NOMO-1 treated with dmso at 0.1 percent for 144 hours (cell line): ENCODE measurements around the gene RFC4.
A peak's percentile ranks its signal among the peaks of the same experiment; 100 is the strongest.
"Not testable (repeated sequence)": the region's sequence is repeated elsewhere in the genome, so short reads cannot be mapped to it uniquely, and the experiment has no call there.

Experiments used
- DNase-seq: peaks from one replicate; lab custom pipeline; 2025; ENCODE audit not compliant: unreplicated experiment; lab: John Stamatoyannopoulos, UW

The RFC4 gene

DNA sequence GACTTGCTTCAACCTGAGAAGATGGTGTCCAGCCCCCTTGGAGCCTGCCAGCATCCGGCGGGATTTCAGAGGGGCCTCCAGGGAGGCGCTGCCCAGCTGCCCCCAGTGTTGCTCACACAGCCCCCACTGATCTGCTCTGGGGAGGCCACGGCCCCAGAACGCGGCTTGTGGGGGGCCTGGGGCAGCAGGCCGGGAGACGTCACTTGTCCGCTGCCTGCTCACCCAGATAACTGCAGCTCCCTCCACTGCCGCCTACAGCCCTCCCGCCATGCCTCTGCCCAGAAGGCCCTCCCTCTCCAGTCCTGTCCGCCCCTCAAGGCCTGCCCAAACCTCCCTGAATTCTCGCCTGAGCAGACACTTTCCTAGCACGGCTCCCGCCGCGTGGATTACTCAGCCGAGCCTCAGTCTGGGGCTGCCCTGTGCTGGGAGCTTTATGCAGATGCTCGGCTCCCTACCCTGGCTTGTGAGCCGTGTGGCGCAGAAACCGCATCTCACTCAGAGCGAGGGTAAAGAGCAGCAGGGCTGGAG, 19.1 kb upstream of the RFC4 start:
- DNase-seq = no peak

DNA sequence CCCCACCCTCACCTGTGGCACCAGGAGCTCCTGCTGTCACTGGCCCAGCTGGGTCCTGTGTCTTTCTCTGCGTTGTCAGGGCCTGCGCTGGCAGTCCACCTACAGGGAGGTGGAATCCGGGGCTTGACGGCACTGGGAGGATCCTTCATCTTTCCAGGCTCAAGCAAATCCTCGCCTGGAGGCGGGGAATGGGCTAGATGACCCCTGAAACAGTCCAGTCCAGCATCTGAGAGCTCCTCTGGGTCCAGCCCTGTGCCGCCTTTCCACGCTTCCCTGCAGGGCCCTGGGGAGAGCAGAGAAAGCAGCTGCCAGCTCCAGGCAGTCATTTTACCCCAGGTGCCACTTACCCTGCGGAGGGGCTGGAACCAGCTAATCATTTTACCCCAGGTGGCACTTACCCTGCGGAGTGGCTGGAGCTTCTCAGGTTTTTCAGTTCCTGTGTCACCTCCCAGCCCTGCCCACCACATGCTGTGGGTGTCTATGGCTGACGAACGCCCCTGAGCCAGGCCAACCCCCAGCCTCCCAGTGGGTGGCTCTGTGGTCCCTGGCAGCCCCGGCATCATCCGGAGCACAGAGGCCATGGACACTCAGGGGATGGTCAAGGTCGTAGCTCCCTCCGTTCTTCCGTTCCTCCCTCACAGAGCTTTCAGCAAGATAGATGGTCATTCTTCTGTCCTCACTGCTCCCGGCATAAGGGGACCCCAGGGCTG, 18.3 kb upstream of the RFC4 start:
- DNase-seq = no peak

DNA sequence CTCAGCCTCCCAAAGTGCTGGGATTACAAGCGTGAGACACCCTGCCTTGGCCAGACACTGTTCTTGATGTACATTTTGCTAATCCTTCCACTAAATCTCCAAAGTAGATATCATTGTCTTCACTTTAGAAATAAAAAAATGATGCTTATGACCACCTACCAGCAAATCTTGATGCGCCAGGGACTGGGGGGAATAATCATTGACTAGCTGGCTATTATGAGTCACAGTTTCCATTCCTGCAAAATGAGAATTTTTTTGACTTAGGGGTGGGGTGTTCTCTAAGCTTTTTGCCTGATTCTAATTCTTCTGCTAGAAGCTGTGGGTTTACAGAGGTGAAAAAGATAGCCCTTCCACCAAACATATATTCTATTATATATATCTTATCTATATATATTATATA, 17.1 kb upstream of the RFC4 start:
- DNase-seq = no peak

GRCh38 chr3:186822388-186822759, 16.1 kb upstream of the RFC4 start:
- DNase-seq = not testable (repeated sequence)

DNA sequence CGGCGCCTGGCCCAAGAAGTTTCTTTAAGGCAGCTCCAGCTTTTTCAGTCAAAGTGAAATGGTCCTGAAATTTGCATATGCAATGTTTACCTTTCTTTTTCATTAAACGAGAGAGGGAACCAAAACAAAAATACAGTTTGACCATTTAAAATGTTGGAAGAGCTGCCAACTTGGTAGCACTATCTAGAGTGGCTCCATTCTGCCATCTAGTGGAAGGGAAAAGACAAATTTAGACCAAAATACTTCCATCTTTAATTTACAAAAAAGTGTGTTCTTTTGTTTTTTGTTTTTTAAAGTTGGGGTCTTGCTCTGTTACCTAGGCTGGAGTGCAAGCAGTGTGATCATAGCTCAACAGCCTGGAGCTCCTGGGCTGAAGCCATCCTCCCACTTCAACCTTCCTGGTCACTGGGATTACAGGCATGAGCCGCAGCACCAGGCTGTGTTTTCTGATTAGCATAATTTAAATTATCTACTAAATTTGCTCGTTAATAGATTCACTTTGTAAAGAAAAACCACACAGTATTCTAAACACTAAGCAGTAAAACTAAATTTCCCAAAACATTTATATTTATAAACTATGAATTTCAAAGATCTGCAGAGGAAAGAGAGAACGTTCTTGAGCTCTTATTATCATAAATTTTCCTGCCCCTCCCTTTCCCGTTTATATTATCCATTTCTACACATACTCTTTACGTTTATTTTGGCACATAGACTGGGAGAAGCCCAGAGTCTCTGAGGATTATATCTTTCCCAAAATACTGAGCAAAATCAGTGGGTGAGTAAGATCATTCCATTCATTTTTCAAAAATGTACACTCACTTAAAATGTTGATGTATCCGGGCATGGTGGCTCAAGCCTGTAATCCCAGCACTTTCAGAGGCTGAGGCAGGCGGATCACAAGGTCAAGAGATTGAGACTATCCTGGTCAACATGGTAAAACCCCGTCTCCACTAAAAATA, 15.4 kb upstream of the RFC4 start:
- DNase-seq = peak; percentile 11

DNA sequence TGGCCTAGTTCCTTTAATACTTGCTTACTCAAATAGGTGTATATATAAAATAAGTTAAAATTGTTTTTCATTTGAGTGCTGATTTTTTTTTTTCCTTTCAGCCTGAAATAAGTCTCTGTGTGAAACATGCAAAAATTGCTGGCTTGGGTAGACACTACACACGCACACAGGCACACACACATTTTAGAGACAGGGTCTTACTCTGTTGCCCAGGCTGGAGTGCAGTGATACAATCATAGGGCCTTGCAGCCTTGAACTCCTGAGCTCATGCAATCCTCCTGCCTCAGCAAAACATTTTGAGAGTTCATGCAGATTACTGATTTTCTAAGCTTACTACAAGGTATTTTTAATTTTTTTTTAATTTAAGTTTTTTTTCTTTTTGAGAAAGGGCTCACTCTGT, 12.7 kb upstream of the RFC4 start:
- DNase-seq = no peak

DNA sequence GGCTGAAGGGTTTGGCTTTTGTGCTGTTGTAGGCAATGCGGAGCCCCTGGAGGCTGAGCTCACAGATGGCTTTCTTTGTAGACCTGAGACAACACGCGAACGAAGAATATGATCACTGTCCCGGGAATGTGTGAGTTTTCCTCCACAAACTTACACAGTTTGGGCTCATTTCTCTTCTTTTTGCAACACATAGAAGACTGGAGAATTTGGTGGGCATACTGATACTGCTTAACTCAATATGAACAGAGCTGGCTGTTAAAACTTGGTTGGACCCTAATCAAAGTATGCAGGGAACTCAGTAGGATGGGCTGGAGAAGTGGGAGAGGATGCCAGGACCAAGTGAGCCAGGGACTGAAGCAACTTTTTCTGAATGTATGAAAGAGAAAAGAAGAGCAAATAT, 12.2 kb upstream of the RFC4 start:
- DNase-seq = no peak

- peak; percentile 54 for DNase-seq
These were observed 9.2 kb upstream of the RFC4 start for GRCh38 chr3:186815435-186815834.

DNA sequence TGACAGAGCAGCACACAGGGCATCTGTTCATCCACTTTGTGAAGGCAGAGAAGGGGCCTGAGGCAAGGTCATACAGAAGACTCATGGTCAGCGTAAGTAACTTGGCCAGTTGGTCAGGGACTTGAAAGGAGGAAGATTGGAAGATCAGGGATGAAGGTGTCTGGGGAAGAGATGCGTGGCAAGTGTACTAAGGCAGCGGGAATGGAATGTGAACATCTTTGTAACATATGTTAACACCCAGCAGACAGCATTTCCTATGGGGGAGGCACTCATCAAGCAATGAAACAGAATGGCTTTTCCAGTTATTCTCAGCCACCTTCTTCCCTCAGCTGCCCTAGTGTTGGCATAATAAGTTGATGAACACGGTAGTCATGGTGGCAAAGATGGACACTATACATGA, 7.8 kb upstream of the RFC4 start:
- DNase-seq = no peak

DNA sequence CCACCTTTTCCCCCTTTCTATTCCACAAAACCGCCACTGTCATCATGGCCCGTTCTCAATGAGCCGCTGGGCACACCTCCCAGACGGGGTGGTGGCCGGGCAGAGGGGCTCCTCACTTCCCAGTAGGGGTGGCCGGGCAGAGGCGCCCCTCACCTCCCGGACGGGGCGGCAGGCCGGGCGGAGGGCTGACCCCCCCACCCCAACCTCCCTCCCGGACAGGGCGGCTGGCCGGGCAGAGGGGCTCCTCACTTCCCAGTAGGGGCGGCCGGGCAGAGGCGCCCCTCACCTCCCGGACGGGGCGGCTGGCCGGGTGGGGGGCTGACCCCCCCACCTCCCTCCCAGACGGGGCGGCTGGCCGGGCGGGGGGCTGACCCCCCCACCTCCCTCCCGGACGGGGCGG, 5.0 kb upstream of the RFC4 start:
- DNase-seq = not testable (repeated sequence)

DNA sequence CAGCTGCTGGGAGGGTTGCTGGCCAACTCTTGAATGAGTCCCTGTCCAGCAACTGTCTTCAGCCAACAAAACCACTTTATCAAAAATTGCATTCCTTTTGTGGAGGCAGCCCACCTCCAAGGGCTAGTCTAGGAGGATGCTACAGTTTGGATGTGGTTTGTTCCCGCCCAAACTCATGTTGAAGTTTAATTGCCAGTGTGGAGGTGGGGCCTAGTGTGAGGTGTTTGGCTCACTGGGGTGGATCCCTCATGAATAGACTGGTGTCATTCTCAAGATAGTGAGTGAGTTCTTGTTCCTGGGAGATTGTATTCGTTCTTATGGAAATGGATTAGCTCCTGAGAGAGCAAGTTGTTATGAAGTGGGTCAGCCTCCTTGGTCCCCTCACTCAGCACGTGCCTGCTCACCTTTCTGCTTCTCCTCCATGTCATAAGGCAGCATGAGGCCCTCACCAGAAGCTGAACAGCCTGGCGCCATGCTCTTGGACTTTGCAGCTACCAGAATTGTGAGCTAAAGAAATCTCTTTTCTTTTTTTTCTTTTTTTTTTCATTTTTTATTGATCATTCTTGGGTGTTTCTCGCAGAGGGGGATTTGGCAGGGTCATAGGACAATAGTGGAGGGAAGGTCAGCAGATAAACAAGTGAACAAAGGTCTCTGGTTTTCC, 4.2 kb upstream of the RFC4 start:
- DNase-seq = no peak

- no peak for DNase-seq
These were observed 949 bp upstream of the RFC4 start for GRCh38 chr3:186807231-186807630.

DNA sequence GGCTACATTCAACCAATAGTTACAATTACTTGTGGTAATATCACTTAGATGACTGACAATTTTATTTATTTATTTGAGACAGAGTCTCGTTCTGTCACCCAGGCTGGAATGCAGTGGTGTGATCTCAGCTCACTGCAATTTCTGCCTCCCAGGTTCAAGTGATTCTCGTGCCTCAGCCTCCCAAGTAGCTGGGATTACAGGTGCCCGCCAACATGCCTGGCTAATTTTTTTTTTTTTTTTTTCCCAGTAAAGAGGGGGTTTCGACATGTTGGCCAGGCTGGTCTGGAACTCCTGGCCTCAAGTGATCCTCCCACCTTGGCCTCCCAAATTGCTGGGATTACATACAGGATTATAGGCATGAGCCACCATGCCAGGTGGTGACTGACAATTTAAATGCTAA, 2.8 kb downstream of the RFC4 start:
- DNase-seq = not testable (repeated sequence)

DNA sequence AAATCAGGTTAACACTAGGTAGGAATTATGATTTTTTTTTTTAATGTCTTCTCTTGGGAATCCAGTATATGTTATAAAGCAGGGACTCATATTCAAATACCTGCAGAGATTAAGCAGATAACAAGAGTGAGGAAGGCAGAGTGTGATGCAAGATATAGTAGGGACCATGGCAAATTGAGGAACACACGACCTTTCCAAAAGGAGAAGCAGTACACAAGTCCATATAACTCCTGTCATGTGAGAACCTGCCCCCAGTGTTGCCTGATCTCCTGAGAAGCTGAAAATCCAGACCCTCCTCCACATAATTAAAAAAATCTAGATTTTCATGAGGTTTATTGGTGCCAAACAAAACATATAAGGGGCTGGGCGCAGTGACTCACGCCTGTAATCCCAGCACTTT, 3.6 kb downstream of the RFC4 start:
- no peak for DNase-seq

GRCh38 chr3:186800285-186800684, 6.0 kb downstream of the RFC4 start:
- DNase-seq = no peak

GRCh38 chr3:186798239-186798874, 7.9 kb downstream of the RFC4 start:
- DNase-seq = no peak

DNA sequence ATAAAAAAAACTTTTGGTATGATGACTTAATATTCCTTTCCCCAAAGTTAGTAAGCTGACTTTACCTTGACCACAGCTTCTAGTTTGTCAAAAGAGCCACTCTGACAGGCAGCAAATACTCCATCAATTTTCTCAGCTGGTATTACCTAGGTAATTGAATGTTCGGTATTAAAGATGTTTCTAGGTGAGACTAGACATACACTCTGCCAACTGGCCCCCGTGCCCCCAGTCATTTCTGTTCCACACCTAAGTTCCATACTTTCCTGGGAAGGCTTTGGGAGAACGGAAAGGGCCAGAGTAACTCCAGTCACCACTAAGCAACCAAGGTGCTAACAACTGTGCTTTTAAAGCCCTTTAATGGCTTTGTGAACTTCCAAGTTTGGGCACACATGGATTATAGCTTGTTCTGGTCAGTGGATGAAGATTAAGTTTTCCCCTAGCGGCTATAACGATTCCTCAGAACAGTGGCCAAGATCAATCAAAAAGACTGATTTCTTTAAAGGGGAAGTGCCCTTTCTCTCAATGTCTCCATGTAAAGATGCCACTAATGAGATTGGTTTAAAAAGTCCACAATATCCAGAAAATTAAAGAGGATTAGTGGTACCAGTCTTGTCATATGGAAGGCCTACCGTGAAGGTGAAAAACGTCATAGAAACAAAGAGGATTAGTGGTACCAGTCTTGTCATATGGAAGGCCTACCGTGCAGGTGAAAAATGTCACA, 15.9 kb downstream of the RFC4 start:
- no peak for DNase-seq

DNA sequence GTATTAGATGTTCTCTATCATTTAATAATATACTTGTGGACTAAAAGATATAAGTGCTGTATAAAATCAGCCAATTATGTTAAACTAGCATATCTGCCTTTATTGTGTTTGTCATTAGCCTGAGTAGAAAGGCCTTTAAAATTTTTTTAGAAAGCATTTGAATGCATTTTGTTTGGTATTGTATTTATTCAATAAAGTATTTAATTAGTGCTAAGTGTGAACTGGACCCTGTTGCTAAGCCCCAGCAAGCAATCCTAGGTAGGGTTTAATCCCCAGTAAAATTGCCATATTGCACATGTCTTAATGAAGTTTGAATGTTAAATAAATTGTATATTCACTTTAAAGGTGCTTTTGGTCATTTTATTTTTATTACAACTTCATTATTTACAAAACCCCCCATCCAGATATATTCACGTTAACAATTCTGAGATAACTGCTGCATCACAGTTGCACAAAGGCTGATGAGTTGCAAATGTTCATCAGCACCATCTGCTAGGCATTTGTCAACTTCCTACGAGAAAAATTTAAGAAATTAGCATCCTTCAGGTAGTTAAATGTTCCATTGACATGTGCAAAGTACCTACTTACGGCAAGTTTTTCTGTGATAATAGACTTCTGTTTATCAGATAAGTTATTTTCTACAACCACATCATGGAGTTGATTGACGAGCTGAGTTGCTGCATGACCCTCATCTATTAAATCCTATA, 16.6 kb downstream of the RFC4 start:
- DNase-seq = no peak

GRCh38 chr3:186788482-186789370, 17.6 kb downstream of the RFC4 start:
- DNase-seq = no peak
